Fibroblast of the aortic adventitia (primary cell): ENCODE results near the gene CAMK4. TPM values are rescaled to one million over a fixed set of nuclear protein-coding genes. Genes with fewer than 3 reads are reported as not detected.
"Not testable (repeated sequence)": the region's sequence is repeated elsewhere in the genome, so short reads cannot be mapped to it uniquely, and the experiment has no call there.

Source experiments
- DNase-seq: peaks from one replicate; pipeline ENCODE4 v3.0.0-alpha.2; 2010; ENCODE audit warnings: low read depth
- H3K4me3 ChIP-seq: 2 replicates; pipeline ENCODE4 v1.5.1; 2011; ENCODE audit warnings: low read depth, mild to moderate bottlenecking, control low read depth, low read length, moderate library complexity
- total RNA-seq: library from RNA; depleted of rRNA; stranded (reverse); fragments of >200 nt; gene quantifications from 2 replicates; pipeline ENCODE4 v1.2.3, GENCODE V29; 2012; ENCODE audit warnings: low replicate concordance
- TF ChIP-seq, protein P1 (sequence below): IDR thresholded peaks from 2 replicates; pipeline ENCODE4 v1.5.1; 2011; ENCODE audit warnings: mild to moderate bottlenecking, low read length, control low read depth, inconsistent platforms; ENCODE audit not compliant: insufficient read depth

Gene CAMK4
- total RNA-seq, 1 donor, result 5.4 TPM

GRCh38 chr5:111407562-111407961 lies 183.4 kb downstream of the CAMK4 start:
- no peak for DNase-seq
- H3K4me3 ChIP-seq, result no peak overlapping the region
- TF ChIP-seq, protein P1, sequence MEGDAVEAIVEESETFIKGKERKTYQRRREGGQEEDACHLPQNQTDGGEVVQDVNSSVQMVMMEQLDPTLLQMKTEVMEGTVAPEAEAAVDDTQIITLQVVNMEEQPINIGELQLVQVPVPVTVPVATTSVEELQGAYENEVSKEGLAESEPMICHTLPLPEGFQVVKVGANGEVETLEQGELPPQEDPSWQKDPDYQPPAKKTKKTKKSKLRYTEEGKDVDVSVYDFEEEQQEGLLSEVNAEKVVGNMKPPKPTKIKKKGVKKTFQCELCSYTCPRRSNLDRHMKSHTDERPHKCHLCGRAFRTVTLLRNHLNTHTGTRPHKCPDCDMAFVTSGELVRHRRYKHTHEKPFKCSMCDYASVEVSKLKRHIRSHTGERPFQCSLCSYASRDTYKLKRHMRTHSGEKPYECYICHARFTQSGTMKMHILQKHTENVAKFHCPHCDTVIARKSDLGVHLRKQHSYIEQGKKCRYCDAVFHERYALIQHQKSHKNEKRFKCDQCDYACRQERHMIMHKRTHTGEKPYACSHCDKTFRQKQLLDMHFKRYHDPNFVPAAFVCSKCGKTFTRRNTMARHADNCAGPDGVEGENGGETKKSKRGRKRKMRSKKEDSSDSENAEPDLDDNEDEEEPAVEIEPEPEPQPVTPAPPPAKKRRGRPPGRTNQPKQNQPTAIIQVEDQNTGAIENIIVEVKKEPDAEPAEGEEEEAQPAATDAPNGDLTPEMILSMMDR, result no peak

- no peak overlapping the region for H3K4me3 ChIP-seq
- TF ChIP-seq, protein P1, result no peak
- DNase-seq, result no peak
Observed at GRCh38 chr5:111408817-111409216, 184.6 kb downstream of the CAMK4 start.

DNA sequence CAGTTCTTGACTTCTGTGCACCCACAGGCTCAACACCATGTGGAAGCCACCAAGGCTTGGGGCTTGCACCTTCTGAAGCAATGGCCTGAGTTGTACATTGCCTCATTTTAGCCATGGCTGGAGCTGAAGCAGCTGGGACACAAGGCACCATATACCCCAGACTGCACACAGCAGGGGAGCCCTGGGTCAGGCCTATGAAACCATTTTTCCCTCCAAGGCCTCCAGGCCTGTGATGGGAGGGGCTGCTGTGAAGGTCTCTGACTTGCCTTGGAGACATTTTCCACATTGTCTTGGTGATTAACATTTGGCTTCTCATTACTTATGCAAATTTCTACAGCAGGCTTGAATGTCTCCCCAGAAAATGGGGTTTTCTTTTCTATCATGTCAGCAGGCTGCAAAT lies 185.1 kb downstream of the CAMK4 start:
- not testable (repeated sequence) for H3K4me3 ChIP-seq, DNase-seq

DNA sequence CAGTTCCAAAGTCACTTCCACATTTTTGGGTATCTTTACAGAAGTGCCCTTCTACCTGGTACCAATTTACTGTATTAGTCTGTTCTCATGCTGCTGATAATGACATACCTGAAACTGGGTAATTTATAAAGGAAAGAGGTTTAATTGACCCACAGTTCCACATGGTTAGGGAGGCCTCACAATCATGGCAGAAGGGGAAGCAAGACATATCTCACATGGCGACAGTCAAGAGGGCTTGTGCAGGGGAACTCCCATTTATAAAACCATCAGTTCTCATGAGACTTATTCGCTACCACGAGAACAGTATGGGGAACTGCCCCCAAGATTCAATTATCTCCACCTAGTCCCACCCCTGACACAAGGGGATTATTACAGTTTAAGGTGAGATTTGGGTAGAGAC lies 185.9 kb downstream of the CAMK4 start:
- H3K4me3 ChIP-seq, DNase-seq: not testable (repeated sequence)

- H3K4me3 ChIP-seq, result no peak overlapping the region
- TF ChIP-seq, protein P1, result no peak
- DNase-seq, result peak; percentile 5
Observed at GRCh38 chr5:111411301-111411700, 187.1 kb downstream of the CAMK4 start.

- H3K4me3 ChIP-seq, result no peak overlapping the region
- TF ChIP-seq, protein P1, result no peak
- no peak for DNase-seq
Observed at GRCh38 chr5:111412593-111412992, 188.4 kb downstream of the CAMK4 start.

DNA sequence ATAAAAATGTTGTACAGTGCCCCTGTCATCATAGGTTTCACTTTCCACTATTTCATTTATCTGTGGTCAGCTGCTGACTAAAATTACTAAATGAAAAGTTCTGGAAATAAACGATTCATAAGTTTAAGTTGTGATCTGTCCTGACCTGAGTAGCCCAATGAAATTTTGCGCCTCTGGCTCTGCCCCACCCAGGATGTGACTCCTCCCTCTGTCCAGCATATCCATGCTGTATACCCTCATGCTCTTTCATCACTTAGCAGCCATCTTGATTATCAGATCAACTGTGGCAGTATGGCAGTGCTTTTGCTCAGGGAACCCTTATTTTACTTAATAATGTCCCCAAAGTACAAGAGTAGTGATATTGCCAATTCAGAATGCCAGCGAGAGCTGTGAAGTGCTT lies 190.9 kb downstream of the CAMK4 start:
- TF ChIP-seq, protein P1, result no peak
- no peak for DNase-seq
- no peak overlapping the region for H3K4me3 ChIP-seq

DNA sequence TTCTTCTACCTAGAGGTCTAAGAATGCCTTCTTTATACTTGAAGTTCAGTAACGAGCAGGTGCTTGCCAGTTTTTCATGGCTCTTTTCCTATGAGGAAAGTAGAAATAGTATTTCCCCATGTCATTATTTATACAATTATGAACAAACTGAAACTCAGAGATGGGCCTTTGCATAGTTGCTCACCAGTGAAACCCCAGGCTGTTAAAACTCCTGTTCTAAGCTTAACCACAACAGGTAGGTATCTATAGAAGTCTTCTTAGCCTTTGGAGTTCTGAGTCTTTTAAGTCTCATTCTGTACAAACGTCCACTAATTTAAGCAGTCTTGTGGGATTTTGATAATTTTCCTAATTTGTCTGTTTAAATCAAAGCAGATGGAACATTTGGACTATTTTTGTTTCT lies 198.1 kb downstream of the CAMK4 start:
- TF ChIP-seq, protein P1, result no peak
- DNase-seq, result no peak
- H3K4me3 ChIP-seq, result no peak overlapping the region
